Stimulated activated CD8-positive, alpha-beta memory T cell treated with anti-CD3 and anti-CD28 coated beads, Interleukin-15, amount 100 ng/mL, for 48 hours (primary cell): ENCODE measurements around the gene GOLGA3.
"Not testable (repeated sequence)": the region's sequence is repeated elsewhere in the genome, so short reads cannot be mapped to it uniquely, and the experiment has no call there.

Source experiments
- DNase-seq, 2 donors: peaks; one replicate each; pipeline ENCODE4 v3.0.0-alpha.2; 2020; ENCODE audit warnings: low read depth in 2 of 2

Gene GOLGA3

GRCh38 chr12:132828706-132829534 is at the start of gene GOLGA3:
Gene GOLGA3, minus strand, starts transcription at chr12:132828869. Its CDS starts 6,741 bp downstream, at chr12:132822128.
- peak; percentile 90 to 93 for DNase-seq

GRCh38 chr12:132874620-132875019 is 46.0 kb upstream of the GOLGA3 start:
- DNase-seq, result not testable (repeated sequence)

GRCh38 chr12:132874175-132874574 is 45.5 kb upstream of the GOLGA3 start:
- no peak for DNase-seq

- peak; percentile 4 to 13 for DNase-seq
Measured at GRCh38 chr12:132873724-132874123, 45.1 kb upstream of the GOLGA3 start.

- DNase-seq, result peak in 1 of 2 donors; percentile 15
Measured at GRCh38 chr12:132872975-132873421, 44.3 kb upstream of the GOLGA3 start.

GRCh38 chr12:132872073-132872855 is 43.6 kb upstream of the GOLGA3 start:
- no peak for DNase-seq

GRCh38 chr12:132869551-132869950 is 40.9 kb upstream of the GOLGA3 start:
- DNase-seq, result no peak

GRCh38 chr12:132866251-132866828 is 37.7 kb upstream of the GOLGA3 start:
- DNase-seq, result no peak

- no peak for DNase-seq
Measured at GRCh38 chr12:132861558-132861957, 32.9 kb upstream of the GOLGA3 start.

- DNase-seq, result no peak
Measured at GRCh38 chr12:132858718-132859266, 30.1 kb upstream of the GOLGA3 start.

- not testable (repeated sequence) for DNase-seq
Measured at GRCh38 chr12:132857019-132857418, 28.4 kb upstream of the GOLGA3 start.

GRCh38 chr12:132856581-132856980 is 27.9 kb upstream of the GOLGA3 start:
- no peak for DNase-seq

GRCh38 chr12:132855211-132855610 is 26.5 kb upstream of the GOLGA3 start:
- not testable (repeated sequence) for DNase-seq

GRCh38 chr12:132853285-132854092 is 24.8 kb upstream of the GOLGA3 start:
- DNase-seq, result no peak

- DNase-seq, result no peak
Measured at GRCh38 chr12:132852496-132852895, 23.8 kb upstream of the GOLGA3 start.

GRCh38 chr12:132851465-132851864 is 22.8 kb upstream of the GOLGA3 start:
- DNase-seq, result no peak

- no peak for DNase-seq
Measured at GRCh38 chr12:132850291-132850690, 21.6 kb upstream of the GOLGA3 start.

- DNase-seq, result no peak
Measured at GRCh38 chr12:132848521-132848920, 19.9 kb upstream of the GOLGA3 start.

GRCh38 chr12:132847363-132848356 is 19.0 kb upstream of the GOLGA3 start:
- DNase-seq, result no peak

GRCh38 chr12:132844681-132845080 is 16.0 kb upstream of the GOLGA3 start:
- not testable (repeated sequence) for DNase-seq
